OCI-M1 (cell line): ENCODE data around the gene CELA1.
A peak's percentile ranks its signal among the peaks of the same experiment; 100 is the strongest.

Experiments used
- DNase-seq: peaks from one replicate; lab custom pipeline; 2025; lab: John Stamatoyannopoulos, UW

The CELA1 gene

GRCh38 chr12:51346581-51346980 lies at the start of gene CELA1:
Gene CELA1, minus strand, starts transcription at chr12:51346679. Its CDS starts 41 bp downstream, at chr12:51346638.
- no peak for DNase-seq

DNA sequence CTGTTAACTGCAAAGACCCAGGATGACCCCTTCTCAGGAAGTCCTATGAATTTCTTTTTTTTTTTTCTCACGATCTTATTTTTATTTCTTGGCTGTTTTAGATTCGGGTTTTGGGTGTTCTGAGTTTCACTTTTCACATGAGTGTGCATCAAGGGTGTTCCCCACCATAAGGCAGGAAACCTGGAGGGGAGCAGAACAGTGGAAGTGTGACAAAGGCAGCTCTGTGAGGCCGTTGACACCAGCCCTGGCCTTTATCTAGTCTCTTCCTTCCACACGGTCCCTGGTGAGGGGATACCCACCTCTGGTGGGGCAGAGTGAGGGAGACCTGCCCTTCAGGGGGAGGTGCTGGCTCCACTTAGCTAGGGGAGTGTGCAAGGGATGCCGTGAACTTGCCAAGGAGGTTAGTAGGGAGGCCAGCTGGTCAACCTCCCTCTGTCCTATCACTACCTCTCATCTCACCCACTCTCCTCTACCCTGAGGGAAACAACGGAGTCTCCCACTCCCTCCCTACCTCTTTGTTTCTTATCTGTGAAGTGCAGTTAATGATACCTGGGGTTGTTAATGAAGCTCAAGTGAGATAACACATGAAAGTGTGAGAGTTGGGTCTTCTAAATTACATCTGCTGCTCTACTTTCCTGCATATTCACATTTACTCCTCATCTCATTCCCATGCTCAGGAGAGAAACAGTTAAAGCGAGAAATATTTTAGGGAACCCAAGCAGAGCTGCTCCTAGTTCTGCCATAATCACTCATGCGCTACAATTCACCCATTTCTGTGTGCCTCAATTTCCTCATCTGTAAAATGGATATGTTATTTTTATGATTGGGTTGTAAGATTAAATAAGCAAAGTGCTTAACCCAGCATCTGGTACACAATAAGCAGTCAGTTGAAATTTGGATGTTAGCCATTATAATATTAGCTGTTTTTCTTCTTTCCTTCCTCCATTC lies 49.1 kb upstream of the CELA1 start:
- peak; percentile 81 for DNase-seq

GRCh38 chr12:51393676-51394545 lies 47.4 kb upstream of the CELA1 start:
- no peak for DNase-seq

- peak; percentile 78 for DNase-seq
Measured at GRCh38 chr12:51392556-51393237, 46.2 kb upstream of the CELA1 start.

DNA sequence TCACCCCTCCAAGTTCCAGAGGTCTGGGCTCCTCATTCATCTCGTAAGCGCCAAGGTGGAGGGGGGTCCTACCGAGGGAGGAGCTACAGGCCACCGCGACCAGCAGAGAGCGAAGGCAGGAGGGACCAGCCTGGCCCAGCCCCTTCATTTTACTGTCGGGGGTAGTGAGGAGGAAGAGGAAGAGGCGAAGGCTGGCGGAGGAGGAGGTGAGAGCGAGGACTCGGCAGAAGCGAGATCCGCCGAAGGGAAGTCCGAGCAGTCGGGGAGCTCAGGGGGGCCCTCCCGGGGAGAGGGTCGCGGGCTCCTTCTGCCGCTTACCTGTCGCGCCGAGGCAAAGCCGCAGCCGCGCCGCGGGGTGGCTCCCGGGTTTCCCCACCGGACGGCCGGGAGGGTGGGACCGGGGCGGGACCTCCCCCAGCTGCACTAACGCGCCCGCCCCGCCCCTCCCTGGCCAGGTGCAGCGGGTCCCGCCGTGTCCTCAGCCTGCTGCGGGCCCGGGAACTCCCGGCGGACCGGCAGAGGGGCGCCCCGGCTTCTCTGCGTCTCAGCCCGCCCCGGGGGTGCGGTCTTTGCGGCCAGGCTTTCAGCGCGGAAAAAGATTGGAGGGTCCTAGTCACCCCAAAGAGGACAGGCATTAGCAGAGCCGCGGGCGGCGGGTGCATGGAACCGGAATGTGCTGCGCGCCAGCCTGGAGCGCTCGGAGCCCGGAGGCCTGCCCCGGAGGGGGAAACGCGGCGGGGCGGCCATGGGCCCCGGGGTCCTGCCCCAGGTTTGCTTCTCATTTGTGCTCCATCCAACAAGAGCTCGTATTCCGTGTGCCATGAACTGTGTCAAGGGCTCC lies 45.0 kb upstream of the CELA1 start, which contains the start of gene GALNT6:
GALNT6 (minus strand) TSS at position 124 of the 841 bp plus-strand sequence. CDS start 11,625 bp downstream, outside the sequence.
- peak; percentile 78 for DNase-seq

DNA sequence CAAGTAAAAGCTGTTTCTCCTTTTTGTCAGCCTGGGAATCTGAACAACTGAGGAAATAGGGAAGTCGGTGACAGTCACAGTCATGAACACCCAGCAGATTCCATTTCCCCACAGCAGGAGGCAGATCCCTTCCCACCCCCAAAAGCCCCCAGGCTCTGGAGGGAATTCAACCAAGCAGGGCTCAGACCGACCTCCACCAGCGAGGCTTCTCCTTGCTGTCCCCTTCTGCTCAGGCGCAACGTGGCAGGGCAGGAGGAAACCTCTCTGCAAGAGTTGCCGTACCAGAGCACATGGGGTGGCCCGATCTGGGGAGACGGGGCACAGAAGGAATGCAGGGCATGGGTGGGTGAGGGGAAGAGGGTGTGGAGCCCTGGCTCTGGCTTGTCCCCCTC lies 44.4 kb upstream of the CELA1 start:
- DNase-seq: peak; percentile 78

DNA sequence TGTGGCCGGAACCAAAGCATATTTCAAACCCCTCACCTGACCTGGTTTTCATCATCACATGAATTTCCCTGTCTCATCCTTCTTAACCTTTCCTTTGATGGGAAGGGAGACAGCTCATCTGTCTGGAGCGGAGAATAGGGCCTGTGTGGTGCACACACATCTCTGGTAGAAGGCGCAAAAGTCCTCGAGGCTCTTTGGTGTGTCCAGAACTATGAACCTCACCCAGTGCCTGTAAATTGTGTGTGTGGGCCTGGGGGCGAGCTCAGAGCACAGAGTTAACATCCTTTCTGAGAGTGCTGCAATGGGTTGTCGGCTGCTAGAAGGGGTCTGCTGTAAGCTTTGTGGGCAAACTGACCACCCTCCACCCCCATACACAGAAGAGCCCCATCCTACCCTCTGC lies 44.0 kb upstream of the CELA1 start:
- no peak for DNase-seq

- DNase-seq: peak; percentile 65
Measured at GRCh38 chr12:51389302-51389999, 43.0 kb upstream of the CELA1 start.

GRCh38 chr12:51388846-51389245 lies 42.4 kb upstream of the CELA1 start:
- DNase-seq: no peak

- peak; percentile 84 for DNase-seq
Measured at GRCh38 chr12:51388069-51388799, 41.8 kb upstream of the CELA1 start.

DNA sequence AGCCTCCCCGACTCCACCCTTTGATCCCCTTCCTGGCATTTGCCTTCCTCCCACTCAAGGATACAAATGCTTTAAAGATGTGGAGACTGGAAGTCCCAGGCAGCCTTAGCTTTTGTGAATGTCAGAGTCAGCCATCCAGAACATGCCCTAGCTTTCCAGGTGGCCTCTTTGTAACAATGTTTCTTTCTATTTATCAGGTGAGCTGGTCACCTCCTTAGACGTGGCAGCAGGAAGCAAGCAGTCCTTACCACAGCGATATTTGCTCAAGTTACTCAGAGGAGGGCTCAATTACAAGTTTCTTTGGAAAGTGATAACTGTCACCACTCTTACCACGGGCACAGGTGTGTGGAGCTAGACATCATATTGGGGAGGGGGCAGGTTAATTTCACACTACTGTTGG lies 39.9 kb upstream of the CELA1 start:
- no peak for DNase-seq

GRCh38 chr12:51383269-51383905 lies 36.9 kb upstream of the CELA1 start:
- no peak for DNase-seq

- DNase-seq: no peak
Measured at GRCh38 chr12:51382173-51382572, 35.7 kb upstream of the CELA1 start.

- DNase-seq: no peak
Measured at GRCh38 chr12:51381226-51382079, 35.0 kb upstream of the CELA1 start.

DNA sequence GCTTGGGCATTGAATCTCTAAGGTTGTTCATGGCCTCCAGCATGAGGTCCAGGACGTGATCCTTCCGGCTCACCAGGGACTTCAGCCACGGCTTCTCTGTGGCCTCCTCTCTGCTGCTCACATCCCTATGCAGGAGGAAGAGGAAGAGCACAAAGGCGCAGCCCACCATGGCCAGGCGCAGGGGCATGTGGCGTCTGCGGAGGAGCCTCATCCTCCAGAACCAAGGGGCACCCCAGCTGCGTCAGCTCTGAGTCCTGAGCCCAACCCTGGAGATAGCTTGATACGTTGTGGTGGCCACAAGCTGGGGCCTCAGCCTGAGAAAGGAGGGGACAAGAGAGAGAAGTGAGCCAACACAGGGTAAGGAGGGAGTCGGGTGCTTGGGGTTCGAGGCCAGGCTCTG lies 33.1 kb upstream of the CELA1 start:
- DNase-seq: no peak

DNA sequence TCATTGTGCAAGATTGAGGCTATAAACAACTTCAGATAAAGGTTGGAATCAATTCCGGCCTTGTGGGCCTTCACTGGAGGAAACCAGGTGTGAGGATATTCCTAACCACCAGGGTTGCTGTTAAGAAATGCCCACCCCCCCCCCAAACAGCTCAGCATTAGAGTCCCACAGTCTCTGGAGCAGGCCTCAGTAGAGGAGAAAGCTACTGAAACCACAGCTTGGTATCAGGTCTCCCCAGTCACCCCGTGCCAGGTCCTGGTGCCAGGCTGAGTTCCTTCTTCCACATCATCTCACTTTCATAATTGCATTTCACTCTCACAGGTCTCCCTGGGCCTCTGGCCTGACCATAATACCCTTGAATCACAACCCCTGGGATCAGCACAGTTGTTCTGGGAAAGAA lies 32.3 kb upstream of the CELA1 start:
- DNase-seq: no peak

DNA sequence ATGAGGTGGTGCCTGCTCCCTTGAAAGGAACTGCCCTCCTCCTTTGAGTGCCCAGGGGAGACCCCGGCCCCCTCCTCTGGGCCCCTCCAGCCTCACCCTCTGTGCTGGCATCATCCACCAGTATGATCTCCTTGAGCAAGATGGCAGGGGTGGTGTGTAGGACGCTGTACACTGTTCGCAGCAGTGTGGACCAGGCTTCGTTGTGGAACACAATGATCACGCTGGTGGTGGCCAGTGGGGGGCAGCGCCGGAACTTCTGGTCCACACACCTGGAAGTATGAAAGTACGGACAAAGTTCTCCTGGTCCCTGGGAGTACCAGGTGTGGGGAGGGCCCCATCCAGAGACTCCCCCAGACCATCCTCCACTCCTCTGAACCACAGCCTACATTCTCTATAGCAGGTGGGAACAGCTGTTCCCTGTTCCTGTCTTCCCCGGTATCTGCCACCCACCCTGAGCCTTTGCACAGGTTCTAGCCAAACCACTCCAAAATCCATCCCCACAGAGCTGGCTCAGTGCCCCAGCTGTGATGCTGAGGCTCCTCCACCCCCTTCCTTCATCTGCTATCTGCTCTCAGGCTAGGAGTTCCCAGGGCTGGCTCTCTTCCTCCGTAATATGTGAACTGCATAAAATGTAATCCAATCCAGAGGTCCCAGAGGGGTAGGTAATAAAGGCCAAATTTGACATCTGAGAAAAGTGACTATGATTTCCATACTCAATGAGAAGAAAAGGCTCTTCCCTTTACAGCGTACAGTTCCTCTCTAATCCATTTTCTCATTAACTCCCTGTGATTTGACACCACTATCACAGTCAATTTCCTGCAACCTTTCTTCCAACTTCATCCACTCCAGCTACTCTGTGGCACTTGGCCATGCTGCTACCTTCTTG lies 30.9 kb upstream of the CELA1 start:
- no peak for DNase-seq
